Measurements from ENCODE around the gene ASGR2.

ASGR2 gene

DNA sequence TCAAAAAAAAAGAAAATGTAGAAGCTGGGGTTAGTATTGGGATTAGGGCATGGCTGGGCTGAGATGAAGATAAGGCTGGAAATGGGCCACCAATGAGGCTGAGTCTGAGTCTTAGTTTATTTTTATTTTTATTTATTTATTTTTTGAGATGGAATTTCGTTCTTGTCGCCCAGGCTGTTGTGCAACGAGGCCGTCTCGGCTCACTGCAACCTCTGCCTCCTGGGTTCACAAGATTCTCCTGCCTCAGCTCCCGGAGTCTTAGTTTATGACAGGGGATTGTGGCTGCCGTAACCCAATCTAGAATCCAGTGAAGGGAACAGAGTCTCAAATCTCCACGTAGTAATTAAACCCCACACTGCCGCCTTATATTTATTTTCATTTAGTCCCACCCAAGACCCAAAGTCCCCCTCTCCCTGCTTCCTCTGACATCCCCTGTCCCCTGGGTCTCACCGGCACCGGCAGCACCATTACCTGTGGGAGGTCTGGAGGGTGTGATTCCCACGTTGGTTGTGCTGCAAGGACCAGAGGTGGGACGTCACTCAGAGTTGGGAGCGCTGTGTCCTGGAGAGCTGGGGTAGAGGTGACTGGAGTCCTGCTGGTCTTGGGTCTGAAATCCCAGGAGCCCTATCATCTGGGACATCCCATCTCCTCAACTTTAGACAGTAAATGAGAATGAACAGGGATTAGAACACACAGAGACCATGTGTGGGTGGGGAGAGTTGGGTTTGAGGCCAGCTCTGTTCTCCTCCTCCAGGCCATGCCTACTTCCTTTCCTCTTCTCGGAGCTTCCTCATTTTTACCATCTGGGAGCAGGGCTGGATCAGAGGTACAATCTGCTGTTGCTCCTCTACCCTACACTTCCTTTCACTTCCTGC lies 34.8 kb downstream of the ASGR2 start, which contains the start of gene CLEC10A:
Gene CLEC10A (minus strand): TSS at position 671 of the 875 bp plus-strand sequence. CDS start 1,439 bp downstream, outside the sequence.
- Histone ChIP-seq H3K36me3 (replicated peaks) (no peaks in the 10 kb centered on the region), H3K27me3 (ENCODE audit: low read depth) (no peaks in the 10 kb centered on the region), H3K9me3 (no peaks in the 10 kb centered on the region), H3K4me3 (no peak within 1 kb of the TSS), H3K4me1 (no peaks in the 10 kb centered on the region)
- in situ Hi-C loops (cut with MboI; ENCODE audit: low sequenced_read_pairs) = no loop called here
- no peak for DNase-seq (ENCODE audit: low spot score in 2 of 2)

DNA sequence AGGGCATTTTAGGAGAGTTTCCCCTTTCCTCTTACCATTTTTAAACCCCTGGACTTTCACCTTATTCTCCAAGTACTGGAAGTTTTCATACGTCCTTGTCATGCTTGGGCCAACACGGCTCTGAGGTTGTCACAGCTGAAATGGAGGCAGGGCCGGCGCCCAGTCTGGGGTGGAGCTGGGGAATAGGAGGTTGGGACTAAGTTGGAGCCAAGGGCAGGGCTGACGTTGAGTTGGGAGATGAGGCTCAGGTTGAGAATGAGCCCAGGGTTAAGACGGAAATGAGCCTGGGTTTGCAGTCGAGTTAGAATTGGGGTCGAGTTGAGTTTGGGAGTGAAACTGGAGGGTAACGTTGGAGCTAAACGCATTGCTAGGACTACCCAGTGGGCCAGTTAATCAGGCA lies 35.9 kb downstream of the ASGR2 start:
- in situ Hi-C loops (cut with MboI; ENCODE audit: low sequenced_read_pairs) = no loop called here

DNA sequence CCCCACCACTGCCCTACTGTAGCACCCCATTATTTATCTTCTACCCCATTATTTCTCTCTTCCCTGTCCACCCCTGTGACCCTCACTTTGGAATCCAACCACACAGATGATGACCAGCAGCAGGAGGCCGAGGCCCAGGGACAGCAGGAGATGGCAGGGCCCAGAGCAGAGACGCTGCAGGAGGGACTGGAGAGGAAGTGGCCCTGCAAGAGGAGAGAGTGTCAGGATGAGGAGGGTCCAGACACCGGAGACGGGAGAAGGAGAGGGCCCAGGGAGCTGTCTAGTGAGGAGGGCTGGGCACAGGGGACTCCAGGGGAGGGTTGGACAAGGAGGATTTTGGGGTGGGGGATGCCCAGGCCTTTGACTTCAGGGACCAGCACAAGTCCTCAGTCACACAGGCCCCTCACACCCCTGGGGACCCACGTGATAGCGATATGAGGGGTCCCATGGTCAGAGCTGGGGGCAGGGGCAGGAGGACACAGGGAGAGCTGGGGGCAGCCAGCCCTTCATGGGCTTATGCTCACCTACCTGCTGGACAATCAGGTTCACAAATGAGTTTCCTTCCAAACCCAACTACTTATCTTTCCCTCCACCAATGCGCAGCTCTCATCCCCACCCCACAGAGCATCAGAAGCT lies 36.6 kb downstream of the ASGR2 start:
- Histone ChIP-seq H3K27me3 (ENCODE audit: low read depth) (no peaks in the 10 kb centered on the region), H3K36me3 (replicated peaks) (no peaks in the 10 kb centered on the region), H3K4me3 (no peak overlapping the region), H3K4me1 (no peaks in the 10 kb centered on the region), H3K9me3 (no peaks in the 10 kb centered on the region)
- DNase-seq (ENCODE audit: low spot score in 2 of 2) = no peak
- in situ Hi-C loops (cut with MboI; ENCODE audit: low sequenced_read_pairs) = no loop called here

More for the DNA sequence above, 35.9 kb downstream of the ASGR2 start:
- H3K27me3 ChIP-seq (ENCODE audit: low read depth) = no peaks in the 10 kb centered on the region
- no peak overlapping the region for H3K4me3 ChIP-seq
- no peaks in the 10 kb centered on the region for H3K36me3 ChIP-seq (replicated peaks)
- no peaks in the 10 kb centered on the region for H3K9me3 ChIP-seq
- no peak for DNase-seq (ENCODE audit: low spot score in 2 of 2)
- no peaks in the 10 kb centered on the region for H3K4me1 ChIP-seq

DNA sequence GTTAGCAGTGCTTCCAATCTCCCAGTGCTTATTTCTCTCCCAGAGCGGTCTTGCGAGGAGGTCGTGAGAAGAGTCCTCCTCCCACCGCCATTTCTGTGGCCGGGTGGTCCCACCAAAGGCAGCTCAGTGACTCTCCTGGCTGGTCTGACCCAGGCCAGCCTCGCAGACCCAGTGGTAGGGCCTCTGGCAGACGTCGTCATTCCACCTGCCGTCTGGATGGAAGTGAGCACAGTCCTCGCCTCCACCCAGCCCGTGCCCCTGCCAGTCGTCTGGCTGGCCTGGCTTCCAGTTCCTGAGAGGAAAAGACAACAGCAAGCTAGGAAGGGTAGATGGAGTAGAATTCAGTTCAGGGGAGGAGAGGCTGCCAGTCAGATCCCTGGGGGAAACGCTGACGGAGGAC lies 39.7 kb downstream of the ASGR2 start:
- H3K4me3 ChIP-seq = no peak overlapping the region
- H3K27me3 ChIP-seq (ENCODE audit: low read depth) = no peaks in the 10 kb centered on the region
- H3K36me3 ChIP-seq (replicated peaks) = no peaks in the 10 kb centered on the region
- H3K4me1 ChIP-seq = no peaks in the 10 kb centered on the region
- in situ Hi-C loops (cut with MboI; ENCODE audit: low sequenced_read_pairs) = no loop called here
- no peaks in the 10 kb centered on the region for H3K9me3 ChIP-seq
- no peak for DNase-seq (ENCODE audit: low spot score in 2 of 2)

DNA sequence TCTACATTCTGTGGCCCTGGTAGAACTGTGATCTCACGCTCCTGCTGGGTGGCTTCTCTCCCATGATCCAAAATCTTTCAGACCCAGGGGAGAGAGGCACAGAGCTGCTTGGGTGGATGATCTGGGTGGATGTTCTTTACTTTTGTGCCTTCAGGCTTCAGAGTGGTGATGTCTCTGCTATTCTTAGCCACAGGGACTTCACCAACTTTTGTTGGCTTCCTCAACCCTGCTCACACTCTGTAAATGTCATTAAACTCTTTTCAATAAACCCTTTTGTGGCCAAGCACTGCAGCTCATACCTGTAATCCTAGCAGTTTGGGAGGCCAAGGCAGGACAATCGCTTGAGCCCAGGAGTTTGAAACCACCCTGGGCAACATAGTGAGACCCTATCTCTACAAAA lies 42.2 kb downstream of the ASGR2 start:
- Histone ChIP-seq H3K36me3 (replicated peaks) (no peaks in the 10 kb centered on the region), H3K4me1 (no peaks in the 10 kb centered on the region), H3K4me3 (no peak overlapping the region), H3K27me3 (ENCODE audit: low read depth) (no peaks in the 10 kb centered on the region), H3K9me3 (no peaks in the 10 kb centered on the region; the same call in 1 of the 2 replicates)
- in situ Hi-C loops (cut with MboI; ENCODE audit: low sequenced_read_pairs) = no loop called here
- DNase-seq (ENCODE audit: low spot score in 2 of 2) = no peak

DNA sequence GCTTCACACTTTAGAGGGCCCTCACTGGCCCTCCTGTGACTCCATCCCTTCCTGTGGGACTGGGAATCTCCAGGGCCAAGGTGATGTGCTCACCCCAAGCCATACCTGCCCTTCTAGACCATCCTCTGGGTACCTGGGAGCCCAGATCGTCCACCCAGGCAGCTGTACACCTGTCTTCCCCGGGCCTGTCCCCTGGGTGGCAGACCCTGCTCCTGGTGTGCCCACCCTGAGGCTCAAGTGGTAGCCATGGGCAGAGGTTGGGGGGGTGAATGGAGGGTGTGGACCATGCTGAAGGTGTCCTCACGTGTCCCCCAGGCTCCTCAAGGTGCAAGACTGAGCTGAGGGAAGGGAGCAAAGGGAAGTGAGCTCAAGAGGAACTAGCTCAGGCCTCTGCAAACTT lies 43.9 kb downstream of the ASGR2 start:
- in situ Hi-C loops (cut with MboI; ENCODE audit: low sequenced_read_pairs) = no loop called here
- no peak for DNase-seq (ENCODE audit: low spot score in 2 of 2)
- no peaks in the 10 kb centered on the region for H3K36me3 ChIP-seq (replicated peaks)

DNA sequence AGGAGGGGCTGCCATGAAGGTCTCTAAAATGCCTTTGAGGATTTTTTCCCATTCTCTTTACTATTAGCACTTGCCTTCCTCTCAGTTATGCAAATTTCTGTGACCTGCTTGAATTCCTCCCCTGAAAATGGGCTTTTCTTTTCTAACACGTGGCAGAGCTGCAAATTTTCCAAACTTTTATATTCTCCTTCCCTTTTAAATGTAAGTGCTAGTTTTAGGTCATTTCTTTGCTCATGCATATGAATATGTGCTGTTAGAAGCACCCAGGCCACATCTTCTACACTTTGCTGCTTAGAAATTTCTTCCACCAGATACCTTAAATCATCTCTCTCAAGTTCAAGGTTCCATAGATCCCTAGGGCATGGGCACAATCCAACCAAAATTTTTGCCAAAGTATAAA lies 46.4 kb downstream of the ASGR2 start:
- in situ Hi-C loops (cut with MboI; ENCODE audit: low sequenced_read_pairs) = no loop called here
- Histone ChIP-seq H3K4me3 (no peak overlapping the region), H3K36me3 (replicated peaks) (no peaks in the 10 kb centered on the region)

More for the DNA sequence above, 43.9 kb downstream of the ASGR2 start:
- H3K9me3 ChIP-seq = no peaks in the 10 kb centered on the region; the same call in 1 of the 2 replicates
- H3K4me3 ChIP-seq = no peak overlapping the region
- no peaks in the 10 kb centered on the region for H3K4me1 ChIP-seq
- no peaks in the 10 kb centered on the region for H3K27me3 ChIP-seq (ENCODE audit: low read depth)

DNA sequence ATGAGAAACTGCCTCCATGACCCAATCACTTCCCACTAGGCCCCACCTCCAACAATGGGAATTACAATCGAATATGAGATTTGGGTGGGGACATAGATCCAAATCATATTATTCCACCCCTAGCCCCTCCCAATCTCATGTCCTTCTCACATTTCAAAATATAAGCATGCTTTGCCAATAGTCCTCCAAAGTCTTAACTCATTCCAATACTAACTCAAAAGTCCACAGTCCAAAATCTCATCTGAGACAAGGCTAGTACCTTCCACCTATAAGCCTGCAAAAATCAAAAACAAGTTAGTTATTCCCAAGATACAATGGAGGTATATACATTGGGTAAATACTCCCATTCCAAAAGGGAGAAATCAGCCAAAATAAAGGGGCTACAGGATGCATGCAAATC lies 47.4 kb downstream of the ASGR2 start:
- Histone ChIP-seq H3K4me1 (peaks cover 3% of the 10 kb centered on the region; the same call in 1 of the 2 replicates), H3K27me3 (ENCODE audit: low read depth) (no peaks in the 10 kb centered on the region), H3K9me3 (no peaks in the 10 kb centered on the region; the same call in 1 of the 2 replicates), H3K4me3 (no peak overlapping the region), H3K36me3 (replicated peaks) (no peaks in the 10 kb centered on the region)
- in situ Hi-C loops (cut with MboI; ENCODE audit: low sequenced_read_pairs) = no loop called here
- no peak for DNase-seq (ENCODE audit: low spot score in 2 of 2)

More for the DNA sequence above, 46.4 kb downstream of the ASGR2 start:
- DNase-seq (ENCODE audit: low spot score in 2 of 2) = no peak
- Histone ChIP-seq H3K27me3 (ENCODE audit: low read depth) (no peaks in the 10 kb centered on the region), H3K4me1 (no peaks in the 10 kb centered on the region), H3K9me3 (no peaks in the 10 kb centered on the region; the same call in 1 of the 2 replicates)

DNA sequence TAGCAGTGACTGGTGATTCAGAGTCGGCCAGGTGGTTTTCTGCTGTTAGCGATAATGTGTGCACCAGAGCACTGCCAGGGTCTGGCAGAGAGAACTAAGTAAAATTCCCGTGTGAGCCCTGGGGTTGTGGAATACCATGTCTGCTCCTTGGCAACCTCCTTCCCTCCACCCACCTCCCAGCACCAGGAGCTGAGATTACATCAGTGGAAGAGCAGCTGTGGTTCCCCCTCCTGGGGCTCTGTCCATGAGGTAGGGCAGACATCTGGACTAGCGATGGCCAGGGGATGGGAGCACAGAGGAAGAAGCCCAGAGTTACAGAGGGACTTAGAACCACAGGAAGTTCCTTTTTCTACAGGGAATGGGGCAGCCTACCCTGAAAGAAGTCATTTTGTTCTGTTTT lies 50.4 kb downstream of the ASGR2 start:
- DNase-seq (ENCODE audit: low spot score in 2 of 2) = no peak
- in situ Hi-C loops (cut with MboI; ENCODE audit: low sequenced_read_pairs) = no loop called here
- H3K36me3 ChIP-seq (replicated peaks) = no peaks in the 10 kb centered on the region

DNA sequence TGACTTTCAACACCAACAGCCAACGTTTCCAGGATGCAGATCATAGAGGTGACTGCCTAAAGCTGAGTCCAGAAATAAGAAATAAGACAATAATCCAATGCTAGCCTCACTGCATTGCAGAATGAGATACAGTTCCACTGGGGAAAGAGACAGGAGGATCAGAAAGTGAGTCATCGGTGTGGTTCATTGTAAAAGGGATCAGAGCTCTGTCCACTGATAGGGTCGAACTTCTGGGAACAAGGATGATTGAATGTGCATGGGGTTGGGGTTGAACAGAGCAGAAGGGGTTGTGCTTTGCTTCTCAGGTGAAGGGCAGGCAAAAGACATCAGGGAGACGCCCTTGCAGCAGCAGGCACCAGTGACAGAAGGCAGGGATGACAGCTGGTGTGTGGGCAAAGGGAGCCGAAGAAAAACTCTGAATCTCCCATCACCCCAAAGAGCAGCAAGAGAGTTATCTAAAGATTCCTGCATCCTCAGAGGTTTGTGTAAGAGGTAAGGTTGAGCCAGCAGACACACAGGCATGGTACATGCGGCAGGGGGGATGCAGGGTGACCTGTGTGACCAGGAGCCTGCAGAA lies 51.0 kb downstream of the ASGR2 start:
- no peaks in the 10 kb centered on the region for H3K36me3 ChIP-seq (replicated peaks)
- in situ Hi-C loops (cut with MboI; ENCODE audit: low sequenced_read_pairs) = no loop called here
- H3K9me3 ChIP-seq = no peaks in the 10 kb centered on the region; the same call in 1 of the 2 replicates
- peaks cover 3% of the 10 kb centered on the region; the same call in 1 of the 2 replicates for H3K4me1 ChIP-seq
- no peaks in the 10 kb centered on the region for H3K27me3 ChIP-seq (ENCODE audit: low read depth)
- DNase-seq (ENCODE audit: low spot score in 2 of 2) = no peak
- H3K4me3 ChIP-seq = no peak overlapping the region

More for the DNA sequence above, 50.4 kb downstream of the ASGR2 start:
- peaks cover 3% of the 10 kb centered on the region; the same call in 1 of the 2 replicates for H3K4me1 ChIP-seq
- H3K9me3 ChIP-seq = no peaks in the 10 kb centered on the region; the same call in 1 of the 2 replicates
- H3K27me3 ChIP-seq (ENCODE audit: low read depth) = no peaks in the 10 kb centered on the region
- H3K4me3 ChIP-seq = no peak overlapping the region

DNA sequence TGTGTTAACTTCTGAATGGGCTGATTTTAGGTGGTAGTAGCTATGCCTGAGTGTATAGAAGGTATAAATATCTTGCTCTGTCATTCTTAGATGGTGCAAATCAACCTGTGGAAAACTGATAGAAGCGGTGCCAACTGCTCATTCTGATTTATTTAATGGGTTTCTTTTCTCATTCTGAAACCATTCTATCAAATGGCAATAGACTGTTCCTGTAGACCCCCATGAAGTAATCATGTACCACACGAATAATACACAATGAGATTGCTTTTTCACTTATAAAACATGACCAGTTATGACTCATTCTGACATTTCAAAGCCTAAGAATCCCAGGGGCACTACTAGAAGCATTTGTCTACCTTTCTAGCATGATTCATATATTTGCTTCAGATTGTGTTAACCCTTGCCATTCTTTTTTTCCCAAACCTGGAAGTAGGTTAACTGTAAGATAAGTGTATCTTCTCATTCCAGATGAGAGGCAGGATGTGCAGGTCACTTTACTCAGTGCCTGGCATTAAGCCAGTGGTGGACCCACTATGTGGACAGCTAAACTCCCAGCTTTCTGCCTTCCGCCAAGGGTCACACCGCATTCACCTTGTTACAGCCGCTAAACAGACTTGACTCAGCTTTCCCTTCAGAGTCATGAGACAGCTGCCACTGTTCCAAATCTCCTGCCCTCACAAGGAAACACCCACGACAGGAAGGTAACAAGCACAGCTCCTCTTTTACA lies 54.3 kb downstream of the ASGR2 start:
- Histone ChIP-seq H3K4me3 (no peak overlapping the region), H3K27me3 (ENCODE audit: low read depth) (no peaks in the 10 kb centered on the region)

DNA sequence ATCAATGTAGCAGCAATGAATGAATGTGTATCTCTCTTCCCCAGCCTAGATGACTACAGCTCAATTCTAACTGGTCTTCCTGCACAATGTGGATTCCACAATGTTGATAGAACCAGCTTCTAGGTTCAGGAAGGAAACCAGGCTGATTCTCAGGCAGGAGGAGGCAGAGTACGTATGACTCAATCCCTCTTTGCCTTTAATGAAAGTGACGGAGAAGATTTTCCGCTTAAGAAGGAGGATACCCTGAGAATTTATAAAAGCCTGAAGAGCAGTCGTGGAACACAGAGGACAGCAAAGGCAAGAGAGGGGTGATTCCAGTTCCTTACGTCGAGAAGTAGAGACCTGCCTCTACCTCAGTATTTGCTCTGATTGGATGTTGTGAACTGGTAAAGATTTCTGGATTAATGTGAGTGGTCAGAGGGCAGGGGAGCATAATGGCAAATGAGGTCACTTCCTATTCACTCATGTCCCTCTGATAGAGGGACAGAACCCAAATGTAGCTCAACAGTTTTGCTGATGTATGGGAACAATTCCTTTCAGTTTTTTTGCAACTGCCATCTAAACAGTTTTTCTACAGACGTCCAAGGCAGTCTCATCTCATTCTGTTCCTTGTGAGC lies 55.7 kb downstream of the ASGR2 start:
- in situ Hi-C loops (cut with MboI; ENCODE audit: low sequenced_read_pairs) = no loop called here
- H3K27me3 ChIP-seq (ENCODE audit: low read depth) = no peaks in the 10 kb centered on the region
- H3K4me3 ChIP-seq = no peak overlapping the region
- DNase-seq (ENCODE audit: low spot score in 2 of 2) = no peak
- no peaks in the 10 kb centered on the region for H3K36me3 ChIP-seq (replicated peaks)
- H3K4me1 ChIP-seq = peaks cover 3% of the 10 kb centered on the region; the same call in 1 of the 2 replicates
- no peaks in the 10 kb centered on the region for H3K9me3 ChIP-seq

More for the DNA sequence above, 54.3 kb downstream of the ASGR2 start:
- peaks cover 3% of the 10 kb centered on the region; the same call in 1 of the 2 replicates for H3K4me1 ChIP-seq
- DNase-seq (ENCODE audit: low spot score in 2 of 2) = no peak
- no peaks in the 10 kb centered on the region for H3K36me3 ChIP-seq (replicated peaks)
- in situ Hi-C loops (cut with MboI; ENCODE audit: low sequenced_read_pairs) = no loop called here
- no peaks in the 10 kb centered on the region for H3K9me3 ChIP-seq

DNA sequence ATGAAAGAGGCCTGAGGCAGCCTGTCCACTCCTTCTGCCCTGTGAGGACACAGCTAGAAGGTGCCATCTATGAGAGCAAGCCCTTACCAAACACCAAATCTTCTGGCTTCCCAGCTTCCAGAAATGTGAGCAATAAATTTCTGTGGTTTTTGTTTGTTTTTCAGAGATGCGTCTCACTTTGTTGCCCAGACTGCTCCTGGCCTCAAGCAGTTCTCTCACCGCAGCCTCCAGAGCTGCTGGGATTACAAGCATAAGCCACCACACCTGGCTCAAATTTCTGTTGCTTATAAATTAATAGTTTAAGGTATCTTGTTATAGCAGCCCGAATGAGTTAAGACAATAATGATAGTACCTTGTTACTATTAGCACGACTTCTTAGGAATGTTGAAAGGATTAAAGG lies 58.2 kb downstream of the ASGR2 start:
- Histone ChIP-seq H3K4me1 (no peaks in the 10 kb centered on the region), H3K9me3 (no peaks in the 10 kb centered on the region), H3K27me3 (ENCODE audit: low read depth) (no peaks in the 10 kb centered on the region), H3K36me3 (replicated peaks) (no peaks in the 10 kb centered on the region), H3K4me3 (no peak overlapping the region)
- no peak for DNase-seq (ENCODE audit: low spot score in 2 of 2)
- in situ Hi-C loops (cut with MboI; ENCODE audit: low sequenced_read_pairs) = no loop called here
